Effector memory CD8-positive, alpha-beta T cell (primary cell): ENCODE results near the gene ECEL1.
"Not testable (repeated sequence)": the region's sequence is repeated elsewhere in the genome, so short reads cannot be mapped to it uniquely, and the experiment has no call there.

ENCODE experiments used
- ATAC-seq: fragments of 150-1000 bp; cut with Tn5 transposase; replicated peaks from 2 replicates; pipeline ENCODE4 v1.10.0; 2021; ENCODE audit warnings: mild to moderate bottlenecking, moderate library complexity
- DNase-seq, 3 experiments: peaks; one replicate each; pipeline ENCODE4 v3.0.0; 2021
- H3K27ac Mint-ChIP-seq, 2 donors: one replicate each; pipeline ENCODE4 v1.8.0; 2022; ENCODE audit warnings: mild to moderate bottlenecking in 2 of 2, mixed read lengths in 2 of 2, moderate library complexity in 2 of 2
- H3K27me3 Mint-ChIP-seq, 2 donors: one replicate each; pipeline ENCODE4 v1.8.0; 2022; ENCODE audit warnings: mixed read lengths in 2 of 2
- H3K36me3 Mint-ChIP-seq: one replicate; pipeline ENCODE4 v1.8.0; 2022; ENCODE audit warnings: mild to moderate bottlenecking, moderate library complexity, mixed read lengths; ENCODE audit not compliant: insufficient read depth
- H3K4me1 Mint-ChIP-seq, 2 donors: one replicate each; pipeline ENCODE4 v1.8.0; 2022; ENCODE audit warnings: low read depth in 2 of 2, mixed read lengths in 2 of 2
- H3K4me3 Mint-ChIP-seq, 2 donors: one replicate each; pipeline ENCODE4 v1.8.0; 2022; ENCODE audit warnings: mild to moderate bottlenecking in 2 of 2, mixed read lengths in 2 of 2, moderate library complexity in 2 of 2
- H3K9me3 Mint-ChIP-seq, 2 donors: one replicate each; pipeline ENCODE4 v1.8.0; 2022; ENCODE audit warnings: mixed read lengths in 2 of 2

ECEL1 gene

DNA sequence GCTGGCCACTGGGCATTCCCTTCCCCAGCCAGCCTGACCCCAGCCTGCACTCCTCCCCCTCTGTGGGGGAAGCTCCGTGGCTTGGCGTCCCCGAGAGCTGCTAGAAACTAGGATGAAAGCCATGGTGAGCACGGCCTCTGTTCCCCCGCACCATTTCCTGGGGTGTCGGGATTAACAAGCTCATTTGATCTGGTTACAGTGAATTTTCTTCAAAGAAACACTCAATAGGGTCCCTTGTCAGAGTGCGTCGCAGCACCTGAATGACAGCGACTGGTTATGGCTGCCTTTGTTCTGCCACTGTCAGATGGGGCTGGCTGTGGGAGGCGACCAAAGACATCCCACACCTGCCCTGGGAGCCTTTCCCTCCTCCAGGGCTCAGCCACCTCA, 39.3 kb downstream of the ECEL1 start:
- peaks cover 0 to 6% of the 10 kb centered on the region in 2 donors for H3K4me1 Mint-ChIP-seq
- ATAC-seq, result no peak
- no peaks in the 10 kb centered on the region for H3K9me3 Mint-ChIP-seq
- DNase-seq, result no peak
- H3K36me3 Mint-ChIP-seq, result peaks cover 3% of the 10 kb centered on the region
- peaks cover 0 to 27% of the 10 kb centered on the region in 2 donors for H3K27me3 Mint-ChIP-seq
- no peak overlapping the region for H3K4me3 Mint-ChIP-seq
- H3K27ac Mint-ChIP-seq, result no peak overlapping the region

GRCh38 chr2:232447638-232448303, 39.9 kb downstream of the ECEL1 start:
- DNase-seq, result no peak
- ATAC-seq, result no peak
- Mint-ChIP-seq H3K4me1 (peaks cover 0 to 6% of the 10 kb centered on the region in 2 donors), H3K36me3 (peaks cover 3% of the 10 kb centered on the region), H3K9me3 (no peaks in the 10 kb centered on the region), H3K4me3 (no peak overlapping the region), H3K27me3 (peaks cover 0 to 23% of the 10 kb centered on the region in 2 donors), H3K27ac (no peak overlapping the region)

- Mint-ChIP-seq H3K9me3 (no peaks in the 10 kb centered on the region), H3K27ac (no peak overlapping the region), H3K27me3 (peaks cover 0 to 18% of the 10 kb centered on the region in 2 donors), H3K36me3 (no peaks in the 10 kb centered on the region), H3K4me3 (no peak overlapping the region), H3K4me1 (peaks cover 0 to 6% of the 10 kb centered on the region in 2 donors)
- DNase-seq (no peak), ATAC-seq (no peak)
Observed at GRCh38 chr2:232447091-232447620, 40.5 kb downstream of the ECEL1 start.

DNA sequence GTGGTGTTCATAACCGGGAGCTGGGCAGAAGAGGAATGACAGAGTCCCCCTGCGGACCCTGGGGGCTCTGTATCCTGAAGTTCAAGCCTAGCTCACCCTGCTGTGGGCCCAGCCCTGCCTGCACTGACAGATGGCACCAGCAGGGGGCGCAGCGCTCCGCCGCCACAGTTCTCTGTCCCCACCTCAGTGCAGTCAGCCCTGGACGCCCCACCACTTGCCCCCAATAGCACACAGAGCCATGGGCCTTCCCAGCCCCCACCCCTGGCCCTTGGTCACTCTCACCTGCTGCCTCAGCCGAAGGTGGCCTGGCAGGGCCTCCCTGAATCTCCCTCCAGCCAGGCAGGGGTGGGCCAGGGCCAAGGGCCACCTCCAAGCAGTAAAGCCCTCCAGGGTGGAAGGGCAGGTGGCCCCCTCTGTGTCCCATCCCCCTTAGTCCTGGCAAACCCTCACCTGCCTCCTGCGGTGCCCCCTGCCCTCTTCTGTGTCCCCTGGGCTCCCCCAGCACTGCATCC, 41.3 kb downstream of the ECEL1 start:
- not testable (repeated sequence) for H3K4me3 Mint-ChIP-seq, H3K4me1 Mint-ChIP-seq, H3K27ac Mint-ChIP-seq, H3K36me3 Mint-ChIP-seq, H3K9me3 Mint-ChIP-seq, DNase-seq
- ATAC-seq, result peak; percentile 48
- H3K27me3 Mint-ChIP-seq, result peaks cover 0 to 18% of the 10 kb centered on the region in 2 donors

DNA sequence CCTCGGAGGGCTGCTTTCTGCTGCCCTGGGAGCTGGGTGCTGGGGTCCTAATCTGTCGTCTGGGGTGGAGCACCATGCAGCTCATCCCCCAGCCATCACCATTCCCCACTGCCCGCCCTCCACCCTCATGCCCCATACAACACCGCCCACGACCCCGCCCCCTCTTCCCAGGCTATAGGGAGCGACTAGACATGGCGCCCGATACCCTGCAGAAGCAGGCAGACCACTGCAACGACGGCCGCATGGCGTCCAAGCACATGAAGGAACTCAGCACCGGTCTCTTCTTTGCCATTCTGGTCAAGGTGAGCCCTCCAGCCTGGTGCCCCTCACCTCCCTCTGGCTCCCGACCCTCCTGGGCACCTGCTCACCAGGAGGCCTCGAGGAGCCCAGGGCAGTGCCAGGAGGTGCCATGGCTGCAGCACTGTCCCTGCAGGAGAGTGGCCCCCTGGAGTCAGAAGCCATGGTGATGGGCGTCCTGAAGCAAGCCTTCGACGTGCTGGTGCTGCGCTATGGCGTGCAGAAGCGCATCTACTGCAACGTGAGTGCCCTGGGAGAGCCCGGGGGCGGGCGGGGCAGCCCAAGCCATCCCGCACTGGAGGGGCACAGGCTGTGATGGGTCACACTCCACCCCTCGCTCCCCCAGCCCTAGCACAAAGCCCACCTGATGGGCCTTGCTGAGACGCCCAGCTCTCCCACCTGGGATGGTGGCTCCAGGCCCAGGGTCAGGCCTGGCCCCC, 42.3 kb downstream of the ECEL1 start:
- not testable (repeated sequence) for H3K4me1 Mint-ChIP-seq, ATAC-seq, DNase-seq

DNA sequence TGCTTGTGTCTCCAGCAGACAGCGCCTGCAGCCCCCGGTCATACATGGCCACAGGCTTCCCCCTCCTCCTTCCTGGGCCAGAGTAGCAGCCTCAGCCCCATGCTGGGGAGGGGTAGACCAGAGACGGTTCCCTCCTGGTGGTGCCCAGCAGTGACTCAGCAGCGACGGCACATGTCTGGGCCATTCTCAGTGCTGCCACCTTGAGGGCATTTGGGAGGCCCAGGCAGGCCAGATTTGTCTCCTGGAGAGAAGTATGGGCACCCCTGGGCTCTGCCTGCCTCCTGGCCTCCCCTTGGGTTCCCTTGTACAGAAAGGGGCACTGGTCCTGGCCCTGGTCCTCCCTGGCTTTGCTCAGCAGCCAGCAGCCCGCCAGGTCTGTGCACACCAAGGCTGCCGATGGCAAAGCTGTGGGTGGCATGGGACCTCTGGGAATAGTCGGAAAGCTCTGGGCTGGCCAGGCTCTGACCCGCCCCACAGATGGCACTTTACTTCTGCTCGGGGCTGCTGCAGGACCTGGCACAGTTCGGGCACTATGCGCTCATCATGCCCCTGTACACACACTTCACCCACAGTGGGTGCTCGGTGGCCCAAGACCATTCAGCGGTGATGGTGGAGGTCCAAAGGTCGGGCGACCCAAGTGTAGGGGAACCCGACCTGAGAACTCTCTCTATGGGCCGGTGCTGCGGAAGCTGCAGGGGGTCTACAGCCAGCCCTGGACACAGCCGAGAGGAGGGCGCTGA, 43.1 kb downstream of the ECEL1 start:
- Mint-ChIP-seq H3K27me3 (peaks cover 0 to 10% of the 10 kb centered on the region in 2 donors), H3K4me1 (peaks cover 0 to 14% of the 10 kb centered on the region in 2 donors), H3K4me3 (no peak overlapping the region), H3K9me3 (no peaks in the 10 kb centered on the region), H3K27ac (no peak overlapping the region), H3K36me3 (no peaks in the 10 kb centered on the region)
- DNase-seq (peak; percentile 32 to 57 (median 34)), ATAC-seq (peak; percentile 48)

More for the DNA sequence above, 42.3 kb downstream of the ECEL1 start:
- H3K9me3 Mint-ChIP-seq, H3K27ac Mint-ChIP-seq, H3K36me3 Mint-ChIP-seq, H3K4me3 Mint-ChIP-seq: not testable (repeated sequence)
- H3K27me3 Mint-ChIP-seq, result peaks cover 0 to 18% of the 10 kb centered on the region in 2 donors

DNA sequence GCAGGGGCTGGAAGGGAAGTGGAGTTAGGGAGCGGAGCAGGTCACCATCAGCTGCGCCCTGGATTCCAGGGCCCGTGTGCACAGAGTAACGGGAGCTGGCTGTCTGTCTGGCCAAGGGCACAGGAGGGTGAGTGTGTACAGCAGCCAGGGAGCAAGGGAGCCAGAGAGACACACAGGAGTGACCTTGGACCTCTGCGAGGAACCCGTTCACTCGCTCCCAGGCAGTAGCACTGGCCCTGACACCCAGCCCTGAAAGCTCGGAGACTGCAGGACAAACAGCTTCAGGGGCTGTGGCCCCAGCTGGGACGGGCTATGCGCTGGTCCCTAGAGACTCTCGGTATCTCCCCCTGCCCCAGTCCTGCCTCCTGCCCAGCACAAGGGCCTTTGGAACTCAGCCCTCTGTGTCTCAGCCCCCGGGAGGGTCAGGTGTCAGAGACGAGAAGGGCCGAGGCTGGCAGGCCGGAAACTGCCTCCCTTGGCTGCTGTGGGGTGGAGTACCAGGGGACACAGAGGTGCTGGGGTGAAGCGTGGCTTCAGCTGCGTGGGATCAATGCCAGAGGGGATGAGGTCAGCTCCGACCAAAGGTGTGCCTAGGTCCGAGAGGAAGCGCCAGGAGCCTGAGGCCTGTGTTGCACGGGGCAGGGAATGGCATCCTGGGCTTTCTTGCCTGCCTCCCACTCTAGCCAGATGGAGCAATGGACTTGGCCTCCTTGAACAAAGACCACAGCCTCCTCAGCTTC, 43.8 kb downstream of the ECEL1 start:
- ATAC-seq, H3K27me3 Mint-ChIP-seq, H3K36me3 Mint-ChIP-seq, H3K27ac Mint-ChIP-seq, H3K9me3 Mint-ChIP-seq, DNase-seq, H3K4me3 Mint-ChIP-seq: not testable (repeated sequence)
- peaks cover 0 to 14% of the 10 kb centered on the region in 2 donors for H3K4me1 Mint-ChIP-seq

DNA sequence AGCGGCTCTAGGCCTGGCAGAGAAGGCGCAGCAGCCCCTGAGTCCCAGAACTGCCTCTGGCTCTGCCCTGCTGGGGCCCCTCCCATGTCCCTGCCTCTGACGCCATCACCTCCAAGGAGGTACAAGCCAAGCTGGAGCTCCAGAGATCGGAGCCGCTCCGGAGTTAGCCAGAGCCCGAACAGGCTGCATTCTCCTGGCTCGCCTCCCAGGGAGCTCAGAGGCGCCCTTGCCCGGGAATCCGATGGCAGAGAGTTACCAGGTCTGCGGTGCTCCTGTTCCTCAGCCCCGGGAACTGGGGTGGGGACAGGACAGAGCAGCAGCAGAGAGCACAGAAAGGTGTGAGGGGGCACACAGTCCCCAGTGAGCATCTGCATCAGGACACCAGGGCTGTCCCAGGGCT, 44.6 kb downstream of the ECEL1 start:
- not testable (repeated sequence) for DNase-seq, H3K36me3 Mint-ChIP-seq, ATAC-seq, H3K27ac Mint-ChIP-seq, H3K4me3 Mint-ChIP-seq, H3K9me3 Mint-ChIP-seq, H3K27me3 Mint-ChIP-seq
- peaks cover 0 to 14% of the 10 kb centered on the region in 2 donors for H3K4me1 Mint-ChIP-seq

- DNase-seq, H3K9me3 Mint-ChIP-seq, H3K36me3 Mint-ChIP-seq, H3K4me3 Mint-ChIP-seq, H3K27ac Mint-ChIP-seq, ATAC-seq: not testable (repeated sequence)
- Mint-ChIP-seq H3K27me3 (peaks cover 0 to 13% of the 10 kb centered on the region in 2 donors), H3K4me1 (peaks cover 0 to 14% of the 10 kb centered on the region in 2 donors)
Observed at GRCh38 chr2:232442431-232442830, 45.2 kb downstream of the ECEL1 start.

GRCh38 chr2:232441922-232442321, 45.7 kb downstream of the ECEL1 start:
- H3K27me3 Mint-ChIP-seq, result peaks cover 0 to 15% of the 10 kb centered on the region in 2 donors
- not testable (repeated sequence) for H3K9me3 Mint-ChIP-seq, H3K27ac Mint-ChIP-seq, H3K4me3 Mint-ChIP-seq, H3K36me3 Mint-ChIP-seq, ATAC-seq, DNase-seq
- H3K4me1 Mint-ChIP-seq, result peaks cover 0 to 11% of the 10 kb centered on the region in 2 donors

GRCh38 chr2:232441147-232441651, 46.4 kb downstream of the ECEL1 start:
- peaks cover 0 to 13% of the 10 kb centered on the region in 2 donors for H3K27me3 Mint-ChIP-seq
- ATAC-seq, result no peak
- no peaks in the 10 kb centered on the region for H3K9me3 Mint-ChIP-seq
- peaks cover 0 to 9% of the 10 kb centered on the region in 2 donors for H3K4me1 Mint-ChIP-seq
- no peak overlapping the region for H3K27ac Mint-ChIP-seq
- no peak overlapping the region for H3K4me3 Mint-ChIP-seq
- no peak for DNase-seq
- no peaks in the 10 kb centered on the region for H3K36me3 Mint-ChIP-seq

GRCh38 chr2:232440220-232441018, 47.2 kb downstream of the ECEL1 start:
- not testable (repeated sequence) for H3K9me3 Mint-ChIP-seq, H3K4me3 Mint-ChIP-seq, H3K36me3 Mint-ChIP-seq, H3K4me1 Mint-ChIP-seq, H3K27ac Mint-ChIP-seq
- DNase-seq (peak; percentile 84 to 91 (median 86)), ATAC-seq (peak; percentile 90)
- peaks cover 0 to 13% of the 10 kb centered on the region in 2 donors for H3K27me3 Mint-ChIP-seq
